ENCODE results near the gene RALGAPA1. TPM values are rescaled to one million over a fixed set of nuclear protein-coding genes. Genes with fewer than 3 reads are reported as not detected.
A peak's percentile ranks its signal among the peaks of the same experiment; 100 is the strongest.

Gene RALGAPA1
- total and polyA plus RNA-seq, 2 of the 13 experiments (the other 11 are each of a cell fraction or from before 2014, with no cell fraction given), result 65.0 to 89.2 TPM

- TF ChIP-seq MAZ (IDR thresholded peaks at IDR 0.05; ENCODE audit: borderline replicate concordance, low read depth, low read length) (no peak; the same call in 1 of the 2 replicates), MAZ (CRISPR knock-in tag; IDR thresholded peaks at IDR 0.05; ENCODE audit: low read depth) (no peak), DR1 (CRISPR knock-in tag; IDR thresholded peaks at IDR 0.05) (no peak), NFKBIZ (CRISPR knock-in tag; IDR thresholded peaks at IDR 0.05) (0 out of 2 replicates have a peak, but pooled peaks have one; percentile 30), GMEB2 (CRISPR knock-in tag; IDR thresholded peaks at IDR 0.05; ENCODE audit: low read depth) (no peak), HMG20B (CRISPR knock-in tag; conservative IDR thresholded peaks at IDR 0.05) (0 out of 2 replicates have a peak, but pooled peaks have one; percentile 63), ZNF280D (CRISPR knock-in tag; IDR thresholded peaks at IDR 0.05) (no peak), POLR2AphosphoS5 (IDR thresholded peaks at IDR 0.05; ENCODE audit: low read depth, low read length) (no peak), ZSCAN9 (CRISPR knock-in tag; IDR thresholded peaks at IDR 0.05; ENCODE audit: borderline replicate concordance) (0 out of 2 replicates have a peak, but pooled peaks have one; percentile 56), ZNF720 (CRISPR knock-in tag; IDR thresholded peaks at IDR 0.05) (no peak), ZNF331 (CRISPR knock-in tag; IDR thresholded peaks at IDR 0.05) (peak; percentile 88; the same call in 1 of the 2 replicates), ZNF280B (CRISPR knock-in tag; IDR thresholded peaks at IDR 0.05; ENCODE audit: borderline replicate concordance) (no peak), NR0B2 (CRISPR knock-in tag; IDR thresholded peaks at IDR 0.05) (no peak), AKNA (CRISPR knock-in tag; IDR thresholded peaks at IDR 0.05; ENCODE audit: borderline replicate concordance) (no peak), MTA1 (CRISPR knock-in tag; IDR thresholded peaks at IDR 0.05; ENCODE audit: borderline replicate concordance) (no peak), IRX3 (CRISPR knock-in tag; IDR thresholded peaks at IDR 0.05; ENCODE audit: borderline replicate concordance, low read depth) (no peak)
Measured at GRCh38 chr14:35821564-35822411, 12.7 kb upstream of the RALGAPA1 start (continued).
